D721Med (cell line): ENCODE measurements around the gene BRCC3.

Experiments
- DNase-seq: peaks from one replicate; pipeline ENCODE4 v3.0.0; 2011; ENCODE audit warnings: low spot score; ENCODE audit not compliant: insufficient read length
- FAIRE-seq: peaks from 2 replicates; lab custom pipeline; 2011; peaks lifted over from hg19 to GRCh38; lab: Jason Lieb, UNC
- TF ChIP-seq, protein P1 (sequence below): IDR thresholded peaks from 2 replicates; pipeline ENCODE4 v1.5.1; 2012; ENCODE audit warnings: mild to moderate bottlenecking, control low read depth; ENCODE audit not compliant: insufficient read depth; ENCODE audit errors: missing control alignments

Gene BRCC3

DNA sequence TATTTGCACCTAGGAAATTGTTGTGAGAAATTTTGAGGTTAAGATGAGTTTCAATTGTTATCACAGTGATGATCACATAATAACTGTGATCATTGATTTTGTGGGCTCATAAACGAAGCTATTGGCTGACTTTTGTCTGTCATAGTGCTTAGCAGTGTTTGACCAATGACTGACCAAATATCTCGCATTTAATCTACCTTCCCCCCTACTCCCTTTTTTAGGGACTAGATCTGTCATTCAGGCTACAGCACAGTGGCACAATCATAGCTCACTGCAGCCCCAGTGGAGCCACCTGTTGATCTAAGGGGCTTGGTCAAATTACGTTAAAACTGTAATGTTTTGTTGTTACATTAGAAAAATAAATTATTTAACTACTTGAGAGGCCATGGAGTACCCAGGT lies 43.2 kb upstream of the BRCC3 start:
- no peak for DNase-seq
- TF ChIP-seq, protein P1, sequence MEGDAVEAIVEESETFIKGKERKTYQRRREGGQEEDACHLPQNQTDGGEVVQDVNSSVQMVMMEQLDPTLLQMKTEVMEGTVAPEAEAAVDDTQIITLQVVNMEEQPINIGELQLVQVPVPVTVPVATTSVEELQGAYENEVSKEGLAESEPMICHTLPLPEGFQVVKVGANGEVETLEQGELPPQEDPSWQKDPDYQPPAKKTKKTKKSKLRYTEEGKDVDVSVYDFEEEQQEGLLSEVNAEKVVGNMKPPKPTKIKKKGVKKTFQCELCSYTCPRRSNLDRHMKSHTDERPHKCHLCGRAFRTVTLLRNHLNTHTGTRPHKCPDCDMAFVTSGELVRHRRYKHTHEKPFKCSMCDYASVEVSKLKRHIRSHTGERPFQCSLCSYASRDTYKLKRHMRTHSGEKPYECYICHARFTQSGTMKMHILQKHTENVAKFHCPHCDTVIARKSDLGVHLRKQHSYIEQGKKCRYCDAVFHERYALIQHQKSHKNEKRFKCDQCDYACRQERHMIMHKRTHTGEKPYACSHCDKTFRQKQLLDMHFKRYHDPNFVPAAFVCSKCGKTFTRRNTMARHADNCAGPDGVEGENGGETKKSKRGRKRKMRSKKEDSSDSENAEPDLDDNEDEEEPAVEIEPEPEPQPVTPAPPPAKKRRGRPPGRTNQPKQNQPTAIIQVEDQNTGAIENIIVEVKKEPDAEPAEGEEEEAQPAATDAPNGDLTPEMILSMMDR = no peak
- no peak for FAIRE-seq

DNA sequence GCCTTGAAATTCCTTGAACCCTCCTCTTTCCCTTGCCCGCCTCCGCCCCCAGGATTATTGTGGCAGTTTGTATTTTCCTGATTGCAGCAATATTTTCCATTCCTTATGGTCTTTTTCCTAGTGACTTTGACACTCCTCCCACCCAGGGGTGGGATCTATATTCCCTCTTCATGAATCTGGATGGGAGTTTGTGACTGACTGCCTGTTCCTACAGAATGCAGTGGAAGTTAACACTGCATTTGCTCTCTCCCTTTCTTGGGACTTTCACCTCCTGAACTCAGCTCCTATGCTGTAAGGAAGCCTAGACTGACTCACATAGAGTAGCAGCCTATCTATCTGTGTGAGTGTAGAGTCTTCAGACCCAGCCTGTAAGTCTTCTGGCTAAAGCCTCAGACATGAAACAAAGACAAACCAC lies 42.4 kb upstream of the BRCC3 start:
- DNase-seq (no peak), FAIRE-seq (no peak)
- TF ChIP-seq, protein P1 = no peak

DNA sequence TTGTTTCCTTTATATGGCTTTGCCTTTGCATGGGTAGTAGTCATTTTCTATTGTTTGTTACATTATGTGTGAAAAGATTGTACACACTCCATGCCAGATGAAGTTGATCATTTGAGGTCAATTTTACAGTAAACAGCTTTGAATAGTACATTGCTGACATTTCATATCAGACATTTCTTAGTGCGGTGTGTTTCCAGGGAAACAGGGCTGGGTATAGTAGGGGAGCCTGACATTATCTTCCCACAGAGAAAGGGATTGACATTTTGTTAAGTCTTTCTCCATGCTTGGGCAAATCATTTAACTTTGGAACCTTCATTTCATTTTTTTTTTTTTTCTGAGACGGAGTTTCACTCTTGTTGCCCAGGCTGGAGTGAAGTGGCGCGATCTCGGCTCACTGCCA lies 39.7 kb upstream of the BRCC3 start:
- TF ChIP-seq, protein P1 = no peak
- DNase-seq (no peak), FAIRE-seq (no peak)

DNA sequence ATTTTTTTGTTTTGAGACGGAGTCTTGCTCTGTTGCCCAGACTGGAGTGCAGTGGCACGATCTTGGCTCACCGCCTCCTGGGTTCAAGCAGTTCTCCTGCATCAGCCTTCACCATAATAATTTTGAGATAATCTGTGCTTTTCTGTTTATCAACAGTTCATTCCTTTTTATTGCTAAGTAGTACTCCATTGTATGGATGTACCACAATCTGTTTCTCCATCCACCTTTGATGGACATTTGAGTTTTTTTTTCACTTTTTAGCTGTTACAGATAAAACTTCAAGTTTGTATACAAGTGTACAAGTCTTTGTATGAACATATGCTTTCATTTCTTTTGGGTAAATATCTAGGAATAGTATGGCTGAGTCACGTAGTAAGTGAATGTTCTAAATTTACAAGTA lies 35.6 kb upstream of the BRCC3 start:
- FAIRE-seq (no peak), DNase-seq (no peak)
- TF ChIP-seq, protein P1 = no peak

DNA sequence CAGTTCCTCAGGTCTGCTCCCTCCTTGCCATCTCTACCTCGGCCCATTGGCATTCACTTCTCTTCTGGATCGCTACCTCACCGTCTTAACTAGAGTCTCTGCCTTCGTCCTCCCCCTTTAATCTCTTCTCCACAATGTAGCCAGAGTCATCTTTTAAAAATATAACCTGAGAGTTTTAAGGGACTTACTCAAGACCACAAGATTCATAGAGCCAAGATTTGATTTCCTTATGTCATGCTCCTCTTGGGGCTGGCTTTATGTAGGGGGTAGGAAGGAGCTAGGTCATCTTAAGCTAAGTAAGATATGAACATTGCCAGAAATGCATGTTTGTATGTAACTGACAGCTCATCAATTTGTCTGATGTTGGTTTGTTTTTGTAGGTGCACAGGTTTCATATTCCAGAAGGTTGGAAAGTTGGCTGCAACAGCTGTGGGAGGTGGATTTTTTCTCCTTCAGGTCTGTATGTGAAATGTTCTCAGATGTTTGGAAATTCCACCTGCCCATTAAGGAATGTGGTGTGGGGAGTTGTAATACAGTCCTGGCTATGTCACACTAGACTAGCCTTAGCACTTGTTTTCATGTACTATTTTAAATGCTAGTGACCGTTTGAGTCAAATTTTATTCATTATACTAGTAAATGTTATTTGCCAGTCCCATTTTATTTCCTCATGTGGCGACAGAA lies 25.0 kb upstream of the BRCC3 start:
- no peak for FAIRE-seq
- TF ChIP-seq, protein P1 = no peak
- no peak for DNase-seq

DNA sequence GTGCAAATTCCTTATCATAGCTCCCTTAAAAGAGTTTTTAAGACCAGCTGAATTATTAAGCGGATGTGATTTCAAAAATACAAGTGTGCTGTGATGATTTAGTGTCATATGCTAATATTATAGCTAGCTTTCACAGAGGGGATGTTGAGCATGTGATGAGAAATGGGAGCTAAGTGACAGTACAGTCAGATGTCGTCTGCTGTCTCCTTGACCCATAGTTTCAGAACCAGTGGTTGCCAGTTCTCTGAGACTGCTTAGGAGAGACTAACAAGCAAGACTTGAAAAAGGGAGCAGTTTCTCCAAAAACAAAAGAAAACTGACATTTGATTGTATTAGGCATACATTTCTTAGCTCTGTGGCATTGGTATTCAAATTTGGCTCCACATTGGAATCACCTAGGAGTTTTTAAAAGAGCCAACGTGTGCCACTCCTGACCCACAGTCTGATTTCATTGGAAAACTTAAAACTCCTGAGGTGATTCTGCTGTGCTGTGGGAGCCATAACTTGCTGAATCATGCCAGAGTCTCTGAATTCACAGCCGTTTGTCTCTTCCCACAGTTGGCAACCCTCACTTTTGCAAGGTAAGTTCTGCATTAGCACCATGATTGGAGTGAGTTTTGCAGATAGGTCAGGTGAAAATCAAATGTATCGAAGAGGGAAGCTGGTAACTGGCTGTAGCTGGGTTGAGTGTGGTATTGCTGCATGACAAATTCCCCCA lies 24.3 kb upstream of the BRCC3 start:
- DNase-seq (no peak), FAIRE-seq (no peak)
- TF ChIP-seq, protein P1 = no peak

DNA sequence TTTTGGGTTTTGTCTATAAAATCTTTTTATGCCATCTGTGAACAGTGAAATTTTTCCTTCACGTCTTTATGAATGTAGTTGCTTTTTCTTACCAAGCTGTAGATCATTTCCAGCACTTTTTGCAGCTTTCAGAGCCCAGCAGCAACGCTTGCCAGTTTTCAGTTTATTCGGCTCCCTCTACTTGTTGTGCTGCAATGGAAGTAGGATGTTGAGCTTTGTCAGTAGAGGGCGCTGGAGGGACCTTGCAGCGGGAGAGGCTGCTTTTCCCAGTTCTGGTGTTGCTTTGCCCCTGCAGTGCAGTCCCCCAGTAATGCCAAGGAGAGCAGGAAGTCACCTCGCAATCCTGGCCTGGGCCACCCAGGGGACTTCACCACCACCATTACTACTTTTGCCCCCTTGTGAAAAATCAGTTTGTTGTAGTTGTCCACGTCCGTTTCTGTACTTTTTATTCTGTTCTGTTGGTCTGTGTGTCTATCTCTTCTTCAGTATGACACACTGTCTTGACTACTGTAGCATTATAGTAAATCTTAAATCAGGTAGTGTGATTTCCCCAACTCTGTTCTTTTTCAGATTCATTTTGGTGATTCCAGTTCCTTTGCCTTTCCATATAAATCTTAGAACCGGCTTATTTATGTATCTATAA lies 22.2 kb upstream of the BRCC3 start:
- DNase-seq (no peak), FAIRE-seq (no peak)
- TF ChIP-seq, protein P1 = peak; percentile 51
